ENCODE results near the gene U2AF2. TPM values are rescaled to one million over a fixed set of nuclear protein-coding genes. Genes with fewer than 3 reads are reported as not detected.

The U2AF2 gene
- total and polyA plus RNA-seq, 9 of the 15 experiments (the other 6 are each of a cell fraction or from before 2014, with no cell fraction given) = 3.0 to 331 (median 157) TPM

DNA sequence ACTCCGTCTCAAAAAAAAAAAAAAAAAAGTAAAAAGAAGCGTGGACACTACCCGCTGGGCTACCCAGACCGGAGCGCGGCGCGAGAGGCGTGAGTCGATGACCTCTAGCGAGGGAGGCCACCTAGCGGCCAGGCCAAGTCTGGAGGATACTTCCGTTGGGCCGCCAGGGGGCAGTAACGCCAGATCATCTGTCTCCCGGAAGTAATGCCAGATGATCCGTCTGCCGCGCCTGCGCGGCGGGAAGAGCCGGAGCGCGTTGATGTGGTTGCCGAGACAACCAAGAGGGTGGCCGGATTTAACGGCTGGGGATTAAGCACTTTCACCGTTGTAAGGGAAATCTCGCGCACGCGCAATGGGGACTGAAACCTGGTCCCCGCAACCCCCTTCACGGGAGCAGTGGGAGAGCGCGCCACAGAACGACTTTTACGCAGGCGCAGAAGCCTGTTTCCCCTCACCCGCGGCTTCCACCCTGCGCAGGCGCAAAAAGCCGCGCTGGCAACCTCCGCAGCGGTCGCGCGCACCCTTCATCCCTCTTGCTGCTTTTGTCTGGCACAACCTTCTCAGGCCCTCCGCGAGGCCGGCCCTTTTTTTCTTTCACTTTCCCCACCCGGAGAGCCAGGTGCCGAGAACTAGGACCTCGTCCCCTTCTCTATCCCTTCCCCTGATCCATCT is 1.0 kb upstream of the U2AF2 start (continued):
- TF ChIP-seq, protein P1, sequence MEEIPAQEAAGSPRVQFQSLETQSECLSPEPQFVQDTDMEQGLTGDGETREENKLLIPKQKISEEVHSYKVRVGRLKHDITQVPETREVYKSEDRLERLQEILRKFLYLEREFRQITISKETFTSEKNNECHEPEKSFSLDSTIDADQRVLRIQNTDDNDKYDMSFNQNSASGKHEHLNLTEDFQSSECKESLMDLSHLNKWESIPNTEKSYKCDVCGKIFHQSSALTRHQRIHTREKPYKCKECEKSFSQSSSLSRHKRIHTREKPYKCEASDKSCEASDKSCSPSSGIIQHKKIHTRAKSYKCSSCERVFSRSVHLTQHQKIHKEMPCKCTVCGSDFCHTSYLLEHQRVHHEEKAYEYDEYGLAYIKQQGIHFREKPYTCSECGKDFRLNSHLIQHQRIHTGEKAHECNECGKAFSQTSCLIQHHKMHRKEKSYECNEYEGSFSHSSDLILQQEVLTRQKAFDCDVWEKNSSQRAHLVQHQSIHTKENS (CRISPR knock-in tag; IDR thresholded peaks at IDR 0.05) = no peak
- TF ChIP-seq KLF16 (IDR thresholded peaks at IDR 0.05) (peak; percentile 77; the same call in 1 of the 2 replicates), NR2C2 (CRISPR knock-in tag; IDR thresholded peaks at IDR 0.05) (peak; percentile 92), NR2C2 (tag; IDR thresholded peaks at IDR 0.05) (peak; percentile 96), MYC (IDR thresholded peaks at IDR 0.05; ENCODE audit: low read depth, low read length) (peak; percentile 87), MYC (CRISPR knock-in tag; IDR thresholded peaks at IDR 0.05; ENCODE audit: borderline replicate concordance, low read depth) (peak; percentile 35; the same call in 1 of the 2 replicates), MBD2 (IDR thresholded peaks at IDR 0.05; ENCODE audit: borderline replicate concordance, low read depth) (no peak; the same call in 1 of the 2 replicates), U2AF1 (optimal IDR thresholded peaks at IDR 0.05; ENCODE audit: low read depth, low read length) (no peak), SMARCE1 (IDR thresholded peaks at IDR 0.05) (peak; percentile 67; the same call in 1 of the 2 replicates), PML (IDR thresholded peaks at IDR 0.05; ENCODE audit: low read length) (peak; percentile 48; the same call in 1 of the 2 replicates), SAFB2 (IDR thresholded peaks at IDR 0.05; ENCODE audit: borderline replicate concordance, low read depth, low read length, severe bottlenecking) (no peak), ZNF133 (CRISPR knock-in tag; IDR thresholded peaks at IDR 0.05) (no peak), GTF2A2 (tag; IDR thresholded peaks at IDR 0.05) (no peak), RBM15 (IDR thresholded peaks at IDR 0.05; ENCODE audit: insufficient read depth, low read length) (no peak), ZNF75A (CRISPR knock-in tag; IDR thresholded peaks at IDR 0.05) (no peak; the same call in 1 of the 2 replicates), RBM17 (IDR thresholded peaks at IDR 0.05; ENCODE audit: borderline replicate concordance, low read depth, low read length) (no peak)
- TF ChIP-seq, protein P2, sequence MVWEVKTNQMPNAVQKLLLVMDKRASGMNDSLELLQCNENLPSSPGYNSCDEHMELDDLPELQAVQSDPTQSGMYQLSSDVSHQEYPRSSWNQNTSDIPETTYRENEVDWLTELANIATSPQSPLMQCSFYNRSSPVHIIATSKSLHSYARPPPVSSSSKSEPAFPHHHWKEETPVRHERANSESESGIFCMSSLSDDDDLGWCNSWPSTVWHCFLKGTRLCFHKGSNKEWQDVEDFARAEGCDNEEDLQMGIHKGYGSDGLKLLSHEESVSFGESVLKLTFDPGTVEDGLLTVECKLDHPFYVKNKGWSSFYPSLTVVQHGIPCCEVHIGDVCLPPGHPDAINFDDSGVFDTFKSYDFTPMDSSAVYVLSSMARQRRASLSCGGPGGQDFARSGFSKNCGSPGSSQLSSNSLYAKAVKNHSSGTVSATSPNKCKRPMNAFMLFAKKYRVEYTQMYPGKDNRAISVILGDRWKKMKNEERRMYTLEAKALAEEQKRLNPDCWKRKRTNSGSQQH (CRISPR knock-in tag; IDR thresholded peaks at IDR 0.05) = peak; percentile 39; the same call in 1 of the 2 replicates
- TF ChIP-seq, protein P3, sequence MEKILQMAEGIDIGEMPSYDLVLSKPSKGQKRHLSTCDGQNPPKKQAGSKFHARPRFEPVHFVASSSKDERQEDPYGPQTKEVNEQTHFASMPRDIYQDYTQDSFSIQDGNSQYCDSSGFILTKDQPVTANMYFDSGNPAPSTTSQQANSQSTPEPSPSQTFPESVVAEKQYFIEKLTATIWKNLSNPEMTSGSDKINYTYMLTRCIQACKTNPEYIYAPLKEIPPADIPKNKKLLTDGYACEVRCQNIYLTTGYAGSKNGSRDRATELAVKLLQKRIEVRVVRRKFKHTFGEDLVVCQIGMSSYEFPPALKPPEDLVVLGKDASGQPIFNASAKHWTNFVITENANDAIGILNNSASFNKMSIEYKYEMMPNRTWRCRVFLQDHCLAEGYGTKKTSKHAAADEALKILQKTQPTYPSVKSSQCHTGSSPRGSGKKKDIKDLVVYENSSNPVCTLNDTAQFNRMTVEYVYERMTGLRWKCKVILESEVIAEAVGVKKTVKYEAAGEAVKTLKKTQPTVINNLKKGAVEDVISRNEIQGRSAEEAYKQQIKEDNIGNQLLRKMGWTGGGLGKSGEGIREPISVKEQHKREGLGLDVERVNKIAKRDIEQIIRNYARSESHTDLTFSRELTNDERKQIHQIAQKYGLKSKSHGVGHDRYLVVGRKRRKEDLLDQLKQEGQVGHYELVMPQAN (IDR thresholded peaks at IDR 0.05; ENCODE audit: borderline replicate concordance) = peak; percentile 30; the same call in 1 of the 2 replicates
- TF ChIP-seq, protein P4, sequence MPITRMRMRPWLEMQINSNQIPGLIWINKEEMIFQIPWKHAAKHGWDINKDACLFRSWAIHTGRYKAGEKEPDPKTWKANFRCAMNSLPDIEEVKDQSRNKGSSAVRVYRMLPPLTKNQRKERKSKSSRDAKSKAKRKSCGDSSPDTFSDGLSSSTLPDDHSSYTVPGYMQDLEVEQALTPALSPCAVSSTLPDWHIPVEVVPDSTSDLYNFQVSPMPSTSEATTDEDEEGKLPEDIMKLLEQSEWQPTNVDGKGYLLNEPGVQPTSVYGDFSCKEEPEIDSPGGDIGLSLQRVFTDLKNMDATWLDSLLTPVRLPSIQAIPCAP (CRISPR knock-in tag; IDR thresholded peaks at IDR 0.05; ENCODE audit: borderline replicate concordance) = no peak
- TF ChIP-seq, protein P5, sequence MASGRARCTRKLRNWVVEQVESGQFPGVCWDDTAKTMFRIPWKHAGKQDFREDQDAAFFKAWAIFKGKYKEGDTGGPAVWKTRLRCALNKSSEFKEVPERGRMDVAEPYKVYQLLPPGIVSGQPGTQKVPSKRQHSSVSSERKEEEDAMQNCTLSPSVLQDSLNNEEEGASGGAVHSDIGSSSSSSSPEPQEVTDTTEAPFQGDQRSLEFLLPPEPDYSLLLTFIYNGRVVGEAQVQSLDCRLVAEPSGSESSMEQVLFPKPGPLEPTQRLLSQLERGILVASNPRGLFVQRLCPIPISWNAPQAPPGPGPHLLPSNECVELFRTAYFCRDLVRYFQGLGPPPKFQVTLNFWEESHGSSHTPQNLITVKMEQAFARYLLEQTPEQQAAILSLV (tag; IDR thresholded peaks at IDR 0.05) = no peak
- TF ChIP-seq, protein P6, sequence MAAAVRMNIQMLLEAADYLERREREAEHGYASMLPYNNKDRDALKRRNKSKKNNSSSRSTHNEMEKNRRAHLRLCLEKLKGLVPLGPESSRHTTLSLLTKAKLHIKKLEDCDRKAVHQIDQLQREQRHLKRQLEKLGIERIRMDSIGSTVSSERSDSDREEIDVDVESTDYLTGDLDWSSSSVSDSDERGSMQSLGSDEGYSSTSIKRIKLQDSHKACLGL (CRISPR knock-in tag; IDR thresholded peaks at IDR 0.05; ENCODE audit: borderline replicate concordance, poor library complexity, severe bottlenecking) = peak; percentile 27

Measured in K562 (cell line).